Loucy (cell line): Measurements from ENCODE around the gene NXN.

Experiments used
- CTCF ChIP-seq: fragments of 200-600 bp; sonication (generic); conservative IDR thresholded peaks from 2 replicates; pipeline ENCODE4 v1.5.1; 2014; ENCODE audit warnings: mild to moderate bottlenecking, antibody characterized with exemption, low read length
- EZH2phosphoT487 ChIP-seq: fragments of 200-600 bp; IDR thresholded peaks from 2 replicates; pipeline ENCODE4 v1.6.1; 2018; ENCODE audit warnings: antibody characterized with exemption, mild to moderate bottlenecking, moderate library complexity, borderline replicate concordance

- TF ChIP-seq EZH2phosphoT487 (no peak), CTCF (no peak)
Observed at GRCh38 chr17:925817-926216, 53.8 kb downstream of the NXN start.
